ENCODE data around the gene PLEK2. TPM values are rescaled to one million over a fixed set of nuclear protein-coding genes. Genes with fewer than 3 reads are reported as not detected.
"Not testable (repeated sequence)": the region's sequence is repeated elsewhere in the genome, so short reads cannot be mapped to it uniquely, and the experiment has no call there.

PLEK2 gene
- total RNA-seq, 1 donor from 2014 or later = 14.0 TPM

DNA sequence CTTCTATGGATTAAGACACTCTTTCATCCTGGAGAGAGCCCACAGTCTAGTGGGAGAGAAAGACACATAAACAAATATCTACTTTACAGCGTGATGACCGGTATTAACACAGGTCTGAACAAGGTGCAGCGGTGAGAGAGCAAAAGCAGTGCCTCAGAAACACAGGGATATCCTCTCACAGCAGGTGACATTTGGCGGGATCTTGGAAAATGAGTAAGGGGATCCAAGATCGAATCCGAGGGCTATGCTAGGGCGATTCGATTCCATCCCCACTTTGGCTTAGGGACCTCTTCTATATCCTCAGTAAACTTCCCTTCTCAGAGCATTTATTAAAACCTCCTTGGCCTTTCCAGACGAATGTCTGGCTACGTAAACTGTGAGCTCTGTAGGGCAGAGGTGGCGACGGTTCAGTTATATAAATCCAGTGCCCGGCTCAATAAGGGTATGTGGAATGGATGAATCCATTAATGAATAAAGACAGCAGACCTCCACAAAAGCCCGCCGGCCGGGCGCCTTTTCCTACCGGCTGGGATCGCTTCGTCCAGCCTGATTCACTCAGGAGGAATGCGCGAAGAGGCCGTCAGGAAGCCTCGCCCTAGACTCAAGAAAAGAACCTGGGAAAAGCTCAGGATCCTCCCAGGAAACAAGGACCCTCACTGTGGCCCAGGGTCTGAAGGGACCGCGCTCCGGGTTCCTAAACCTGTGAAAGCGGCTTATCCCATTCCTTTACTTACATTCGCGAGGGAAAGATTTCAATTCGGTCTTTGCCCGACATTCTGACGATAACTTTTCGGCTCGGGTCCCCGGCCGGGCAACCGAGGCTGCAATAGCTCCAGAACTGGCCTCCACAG is 52.8 kb downstream of the PLEK2 start:
- DNase-seq = no peak

DNA sequence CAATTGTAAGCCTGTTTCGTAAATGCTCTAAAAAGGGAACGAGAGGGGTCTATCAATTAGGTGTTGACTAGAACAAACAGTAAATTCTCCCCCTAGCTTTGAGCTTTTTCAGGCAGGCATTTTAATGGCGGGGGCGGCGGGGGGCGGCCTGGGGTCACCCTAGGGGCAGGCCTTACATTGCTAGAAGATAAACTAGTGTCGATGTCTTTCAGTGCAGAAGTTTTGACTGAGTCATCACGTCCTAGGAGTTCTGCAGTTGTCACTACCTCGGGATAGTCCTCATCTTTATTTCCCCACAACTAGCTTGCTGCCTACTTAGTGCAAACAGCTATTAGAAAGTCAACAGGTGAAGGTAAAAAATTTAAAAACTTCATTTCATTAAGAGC is 54.0 kb downstream of the PLEK2 start:
- no peak for DNase-seq

DNA sequence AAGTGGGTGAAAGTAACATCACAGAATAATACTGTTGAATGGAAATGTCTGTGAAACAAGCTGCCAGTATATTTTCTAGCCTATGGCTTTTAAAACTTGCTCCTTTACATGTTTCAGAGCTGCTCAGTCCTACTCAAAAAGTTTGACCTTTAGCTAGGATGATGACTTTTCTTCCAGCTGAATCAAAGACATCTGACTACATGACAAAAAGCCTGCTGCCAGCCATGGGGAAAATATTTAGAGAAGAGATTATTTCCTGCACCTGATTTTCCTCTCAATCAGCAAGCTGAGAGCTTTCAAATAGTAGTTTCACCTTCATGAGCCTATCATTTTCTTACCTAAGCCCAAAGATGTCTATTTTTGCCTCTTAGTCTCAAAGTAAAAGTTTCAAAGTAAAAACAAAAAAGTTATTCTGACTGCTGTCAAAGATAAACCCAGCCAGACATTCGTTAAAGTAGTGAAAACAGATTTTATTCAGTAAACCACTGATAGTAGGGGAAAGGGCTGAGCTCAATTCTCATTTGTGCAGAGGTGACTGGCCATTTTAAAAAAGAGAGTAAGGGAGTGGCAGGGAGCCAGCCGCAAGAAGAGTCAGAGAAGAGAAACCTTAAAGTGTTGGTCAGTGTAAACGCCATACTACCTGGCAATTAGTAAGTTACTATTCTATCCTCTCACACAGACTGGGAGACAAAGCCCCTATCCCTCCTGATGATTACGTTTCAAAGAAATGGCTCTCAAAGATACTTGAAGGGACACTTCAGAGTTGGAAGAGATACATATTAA is 54.6 kb downstream of the PLEK2 start:
- DNase-seq = no peak

DNA sequence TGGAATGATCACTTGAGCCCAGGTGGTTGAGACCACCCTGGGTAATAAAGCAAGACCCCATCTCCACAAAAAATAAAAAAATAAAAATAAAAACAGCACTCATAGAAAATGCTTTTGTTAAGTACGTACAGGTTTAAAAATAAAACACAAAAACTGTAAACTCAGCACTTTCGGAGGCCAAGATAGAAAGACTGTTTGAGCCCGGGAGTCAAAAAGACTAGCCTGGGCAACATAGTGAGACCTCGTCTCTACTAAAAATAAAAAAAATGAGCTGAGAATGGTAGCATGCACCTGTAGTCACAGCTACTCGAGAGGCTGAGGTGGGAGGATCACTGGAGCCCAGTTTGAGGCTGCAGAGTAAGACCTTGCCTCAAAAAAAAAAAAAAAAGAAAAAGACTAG is 59.9 kb downstream of the PLEK2 start:
- DNase-seq = no peak

DNA sequence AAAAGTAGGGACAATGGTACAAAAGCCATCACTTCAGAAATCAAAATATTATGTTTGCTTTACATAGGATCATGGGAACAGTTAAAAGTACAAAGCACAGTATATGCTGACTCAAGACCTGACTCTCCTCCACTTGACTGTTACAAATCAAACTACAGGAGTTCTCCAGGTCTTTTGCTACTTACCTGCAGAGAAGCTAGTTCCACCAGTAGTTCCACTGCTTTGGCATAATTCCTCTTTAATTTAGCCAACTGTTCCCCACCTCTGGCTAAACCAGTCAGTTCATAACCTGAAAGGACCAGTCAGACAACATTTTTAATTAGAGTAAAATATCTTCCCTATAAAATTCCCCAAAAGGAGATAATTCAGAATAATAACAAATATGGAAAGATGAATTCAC is 66.4 kb downstream of the PLEK2 start:
- DNase-seq = no peak

DNA sequence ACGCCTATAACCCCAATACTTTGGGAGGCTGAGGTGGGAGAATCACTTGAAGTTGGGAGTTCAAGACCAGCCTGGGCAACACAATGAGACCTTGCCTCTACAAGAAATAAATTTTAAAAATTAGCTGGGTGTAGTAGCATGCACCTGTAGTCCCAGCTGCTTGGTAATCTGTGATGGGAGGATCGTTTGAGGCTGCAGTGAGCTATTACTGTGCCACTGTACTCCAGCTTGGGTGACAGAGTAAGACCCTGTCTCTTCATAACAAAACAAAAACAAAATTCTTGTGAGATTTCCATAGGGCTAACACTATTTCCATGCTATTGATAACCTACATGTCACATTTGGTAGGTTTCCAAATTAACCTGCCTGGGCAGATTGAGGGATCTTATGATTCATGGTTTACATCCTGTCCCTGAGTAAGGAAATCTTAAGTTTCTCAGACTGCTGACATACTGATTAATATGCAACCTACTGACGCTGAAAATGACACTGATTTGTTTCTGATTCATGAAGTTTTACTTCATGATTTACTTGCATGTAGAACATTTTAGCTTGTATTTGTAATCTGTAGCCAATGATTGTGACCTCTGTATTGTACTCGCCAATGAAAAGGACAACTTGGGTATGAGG is 68.2 kb downstream of the PLEK2 start:
- no peak for DNase-seq

DNA sequence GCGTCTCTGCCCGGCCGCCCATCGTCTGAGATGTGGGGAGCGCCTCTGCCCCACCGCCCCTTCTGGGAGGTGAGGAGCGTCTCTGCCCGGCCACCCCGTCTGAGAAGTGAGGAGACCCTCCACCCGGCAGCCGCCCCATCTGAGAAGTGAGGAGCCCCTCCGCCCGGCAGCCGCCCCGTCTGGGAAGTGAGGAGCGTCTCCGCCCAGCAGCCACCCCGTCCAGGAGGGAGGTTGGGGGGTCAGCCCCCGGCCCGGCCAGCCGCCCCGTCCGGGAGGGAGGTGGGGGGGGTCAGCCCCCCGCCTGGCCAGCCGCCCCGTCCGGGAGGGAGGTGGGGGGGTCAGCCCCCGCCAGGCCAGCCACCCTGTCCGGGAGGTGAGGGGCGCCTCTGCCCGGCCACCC is 70.7 kb downstream of the PLEK2 start:
- DNase-seq = not testable (repeated sequence)

Small RNA genes lying within 50 kb of the gene (small RNA-seq; reads per million reads assigned to genes)
- gene MIR5694 (ENCODE audit: low replicate concordance) (not detected), gene RF00019 (ENCODE audit: low replicate concordance) (not detected)

Other genes with a start within 250 kb of the PLEK2 start
- not detected for gene GARIN2, start 222.7 kb downstream of the PLEK2 start, total RNA-seq
- 17.8 TPM for gene PALS1, start 170.7 kb downstream of the PLEK2 start, total RNA-seq
- gene ATP6V1D, start 52.4 kb downstream of the PLEK2 start, total RNA-seq = 84.3 TPM
- gene EIF2S1, start 51.8 kb downstream of the PLEK2 start, total RNA-seq = 108 TPM
- 0.49 TPM for gene TMEM229B, start 76.6 kb upstream of the PLEK2 start, total RNA-seq
- 8.7 TPM for gene PLEKHH1, start 121.1 kb upstream of the PLEK2 start, total RNA-seq
- 21.3 TPM for gene PIGH, start 188.1 kb upstream of the PLEK2 start, total RNA-seq
- gene ARG2, start 207.8 kb upstream of the PLEK2 start, total RNA-seq = 2.9 TPM

Data from skin of body (tissue), 3 donors.